ENCODE data around the gene CREBRF. TPM values are rescaled to one million over a fixed set of nuclear protein-coding genes. Genes with fewer than 3 reads are reported as not detected.

The CREBRF gene
- total and polyA plus RNA-seq, 9 of the 15 experiments (the other 6 are each of a cell fraction or from before 2014, with no cell fraction given), result 1.1 to 4.9 (median 2.9) TPM

- TF ChIP-seq NFYB (IDR thresholded peaks at IDR 0.05; ENCODE audit: extremely low read depth, insufficient read length) (peak; percentile 63), PTRF (tag; IDR thresholded peaks at IDR 0.05) (no peak), ZNF143 (CRISPR knock-in tag; IDR thresholded peaks at IDR 0.05) (no peak), NFIX (CRISPR knock-in tag; IDR thresholded peaks at IDR 0.05; ENCODE audit: low read depth) (no peak), NR3C1 (CRISPR knock-in tag; IDR thresholded peaks at IDR 0.05) (no peak), KLF16 (IDR thresholded peaks at IDR 0.05) (0 out of 2 replicates have a peak, but pooled peaks have one; percentile 6), CBFB (CRISPR knock-in tag; IDR thresholded peaks at IDR 0.05) (no peak), RNF2 (IDR thresholded peaks at IDR 0.05) (no peak), HDAC2 (IDR thresholded peaks at IDR 0.05) (peak; percentile 59; the same call in 1 of the 2 replicates), NCOA1 (IDR thresholded peaks at IDR 0.05; ENCODE audit: low read depth) (no peak), MAX (CRISPR knock-in tag; IDR thresholded peaks at IDR 0.05) (peak; percentile 91), ZNF324 (CRISPR knock-in tag; IDR thresholded peaks at IDR 0.05) (no peak), FOXP1 (CRISPR knock-in tag; IDR thresholded peaks at IDR 0.05) (peak; percentile 38; the same call in 1 of the 2 replicates), FOXK1 (CRISPR knock-in tag; IDR thresholded peaks at IDR 0.05; ENCODE audit: borderline replicate concordance) (no peak), TCF7 (IDR thresholded peaks at IDR 0.05; ENCODE audit: borderline replicate concordance) (no peak)
- TF ChIP-seq, protein P1, sequence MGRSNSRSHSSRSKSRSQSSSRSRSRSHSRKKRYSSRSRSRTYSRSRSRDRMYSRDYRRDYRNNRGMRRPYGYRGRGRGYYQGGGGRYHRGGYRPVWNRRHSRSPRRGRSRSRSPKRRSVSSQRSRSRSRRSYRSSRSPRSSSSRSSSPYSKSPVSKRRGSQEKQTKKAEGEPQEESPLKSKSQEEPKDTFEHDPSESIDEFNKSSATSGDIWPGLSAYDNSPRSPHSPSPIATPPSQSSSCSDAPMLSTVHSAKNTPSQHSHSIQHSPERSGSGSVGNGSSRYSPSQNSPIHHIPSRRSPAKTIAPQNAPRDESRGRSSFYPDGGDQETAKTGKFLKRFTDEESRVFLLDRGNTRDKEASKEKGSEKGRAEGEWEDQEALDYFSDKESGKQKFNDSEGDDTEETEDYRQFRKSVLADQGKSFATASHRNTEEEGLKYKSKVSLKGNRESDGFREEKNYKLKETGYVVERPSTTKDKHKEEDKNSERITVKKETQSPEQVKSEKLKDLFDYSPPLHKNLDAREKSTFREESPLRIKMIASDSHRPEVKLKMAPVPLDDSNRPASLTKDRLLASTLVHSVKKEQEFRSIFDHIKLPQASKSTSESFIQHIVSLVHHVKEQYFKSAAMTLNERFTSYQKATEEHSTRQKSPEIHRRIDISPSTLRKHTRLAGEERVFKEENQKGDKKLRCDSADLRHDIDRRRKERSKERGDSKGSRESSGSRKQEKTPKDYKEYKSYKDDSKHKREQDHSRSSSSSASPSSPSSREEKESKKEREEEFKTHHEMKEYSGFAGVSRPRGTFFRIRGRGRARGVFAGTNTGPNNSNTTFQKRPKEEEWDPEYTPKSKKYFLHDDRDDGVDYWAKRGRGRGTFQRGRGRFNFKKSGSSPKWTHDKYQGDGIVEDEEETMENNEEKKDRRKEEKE (IDR thresholded peaks at IDR 0.05; ENCODE audit: borderline replicate concordance in 1 of 2, control insufficient read depth in 1 of 2, low read depth in 2 of 2, low read length in 1 of 2), result no peak
- TF ChIP-seq, protein P2, sequence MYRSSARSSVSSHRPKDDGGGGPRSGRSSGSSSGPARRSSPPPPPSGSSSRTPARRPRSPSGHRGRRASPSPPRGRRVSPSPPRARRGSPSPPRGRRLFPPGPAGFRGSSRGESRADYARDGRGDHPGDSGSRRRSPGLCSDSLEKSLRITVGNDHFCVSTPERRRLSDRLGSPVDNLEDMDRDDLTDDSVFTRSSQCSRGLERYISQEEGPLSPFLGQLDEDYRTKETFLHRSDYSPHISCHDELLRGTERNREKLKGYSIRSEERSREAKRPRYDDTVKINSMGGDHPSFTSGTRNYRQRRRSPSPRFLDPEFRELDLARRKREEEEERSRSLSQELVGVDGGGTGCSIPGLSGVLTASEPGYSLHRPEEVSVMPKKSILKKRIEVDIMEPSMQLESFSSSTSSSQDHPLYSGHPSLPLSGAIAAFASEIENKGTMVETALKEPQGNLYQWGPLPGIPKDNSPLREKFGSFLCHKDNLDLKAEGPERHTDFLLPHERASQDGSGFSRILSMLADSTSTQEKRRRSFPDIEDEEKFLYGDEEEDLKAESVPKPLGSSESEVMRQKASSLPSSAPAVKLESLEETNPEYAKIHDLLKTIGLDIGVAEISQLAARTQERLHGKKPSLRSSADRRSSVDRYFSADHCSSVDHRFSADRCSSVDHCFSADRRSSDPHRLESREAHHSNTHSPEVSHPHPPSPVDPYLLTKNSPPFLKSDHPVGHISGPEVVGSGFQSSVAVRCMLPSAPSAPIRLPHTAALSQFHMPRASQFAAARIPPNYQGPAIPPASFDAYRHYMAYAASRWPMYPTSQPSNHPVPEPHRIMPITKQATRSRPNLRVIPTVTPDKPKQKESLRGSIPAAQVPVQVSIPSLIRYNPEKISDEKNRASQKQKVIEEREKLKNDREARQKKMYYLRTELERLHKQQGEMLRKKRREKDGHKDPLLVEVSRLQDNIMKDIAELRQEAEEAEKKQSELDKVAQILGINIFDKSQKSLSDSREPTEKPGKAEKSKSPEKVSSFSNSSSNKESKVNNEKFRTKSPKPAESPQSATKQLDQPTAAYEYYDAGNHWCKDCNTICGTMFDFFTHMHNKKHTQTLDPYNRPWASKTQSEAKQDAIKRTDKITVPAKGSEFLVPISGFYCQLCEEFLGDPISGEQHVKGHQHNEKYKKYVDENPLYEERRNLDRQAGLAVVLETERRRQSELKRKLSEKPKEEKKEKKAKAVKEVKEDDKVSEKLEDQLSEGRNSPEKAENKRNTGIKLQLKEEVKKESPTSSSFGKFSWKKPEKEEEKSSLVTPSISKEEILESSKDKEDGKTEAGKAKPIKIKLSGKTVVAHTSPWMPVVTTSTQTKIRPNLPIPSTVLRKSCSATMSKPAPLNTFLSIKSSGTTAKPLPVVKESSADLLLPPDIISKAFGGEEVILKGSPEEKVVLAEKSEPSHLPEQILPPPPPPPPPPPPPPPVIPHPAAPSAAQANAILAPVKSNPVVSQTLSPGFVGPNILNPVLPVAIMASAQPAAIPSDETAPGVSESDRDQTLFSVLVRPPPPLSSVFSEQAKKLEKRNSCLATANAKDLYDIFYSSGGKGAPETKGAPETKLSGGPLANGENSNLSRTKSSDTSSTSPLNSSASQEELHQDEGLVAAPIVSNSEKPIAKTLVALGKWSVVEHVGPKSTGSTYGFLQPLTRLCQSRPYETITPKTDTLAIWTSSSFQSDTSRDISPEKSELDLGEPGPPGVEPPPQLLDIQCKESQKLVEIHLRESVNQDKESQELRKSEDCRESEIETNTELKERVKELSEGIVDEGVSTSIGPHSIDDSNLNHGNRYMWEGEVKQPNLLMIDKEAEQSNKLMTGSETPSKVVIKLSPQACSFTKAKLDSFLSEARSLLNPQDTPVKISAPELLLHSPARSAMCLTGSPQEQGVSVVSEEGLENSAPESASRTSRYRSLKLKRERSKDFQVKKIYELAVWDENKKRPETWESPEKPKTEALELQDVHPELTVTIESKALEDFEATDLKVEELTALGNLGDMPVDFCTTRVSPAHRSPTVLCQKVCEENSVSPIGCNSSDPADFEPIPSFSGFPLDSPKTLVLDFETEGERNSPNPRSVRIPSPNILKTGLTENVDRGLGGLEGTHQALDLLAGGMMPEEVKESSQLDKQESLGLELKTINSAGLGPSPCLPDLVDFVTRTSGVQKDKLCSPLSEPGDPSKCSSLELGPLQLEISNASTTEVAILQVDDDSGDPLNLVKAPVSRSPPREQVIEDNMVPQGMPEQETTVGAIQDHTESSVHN (IDR thresholded peaks at IDR 0.05; ENCODE audit: borderline replicate concordance in 1 of 2, low read depth in 1 of 2), result peak in 1 of 2 experiments; percentile 51; a peak in 2 of 4 replicates
Observed at GRCh38 chr5:173055983-173056782, at the start of gene CREBRF (continued).
